NCI-H82 treated with DMSO at 0.1 percent for 48 hours (cell line): Measurements from ENCODE around the gene SNRPN.
"Not testable (repeated sequence)": the region's sequence is repeated elsewhere in the genome, so short reads cannot be mapped to it uniquely, and the experiment has no call there.

ENCODE experiments used
- DNase-seq: peaks from one replicate; lab custom pipeline; 2025; ENCODE audit not compliant: unreplicated experiment; lab: John Stamatoyannopoulos, UW

SNRPN gene

DNA sequence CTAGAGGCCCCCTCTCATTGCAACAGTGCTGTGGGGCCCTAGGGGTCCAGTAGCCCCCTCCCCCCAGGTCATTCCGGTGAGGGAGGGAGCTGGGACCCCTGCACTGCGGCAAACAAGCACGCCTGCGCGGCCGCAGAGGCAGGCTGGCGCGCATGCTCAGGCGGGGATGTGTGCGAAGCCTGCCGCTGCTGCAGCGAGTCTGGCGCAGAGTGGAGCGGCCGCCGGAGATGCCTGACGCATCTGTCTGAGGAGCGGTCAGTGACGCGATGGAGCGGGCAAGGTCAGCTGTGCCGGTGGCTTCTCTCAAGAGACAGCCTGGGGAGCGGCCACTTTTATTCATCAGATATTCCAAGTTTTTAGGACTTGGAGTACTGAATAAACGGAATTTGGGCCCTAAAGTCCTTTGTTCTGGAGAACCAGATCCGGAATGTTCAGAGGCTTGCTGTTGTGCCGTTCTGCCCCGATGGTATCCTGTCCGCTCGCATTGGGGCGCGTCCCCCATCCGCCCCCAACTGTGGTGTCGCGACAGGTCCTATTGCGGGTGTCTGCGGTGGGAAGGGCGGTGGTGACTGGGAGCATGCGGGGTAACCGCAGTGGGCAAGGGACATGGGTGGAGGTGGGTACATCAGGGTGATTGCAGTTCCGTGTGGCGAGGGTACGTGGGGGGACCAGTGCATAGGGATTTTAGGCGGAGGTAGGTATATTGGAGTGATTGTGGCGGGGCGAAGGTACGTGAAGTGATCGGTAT, at the start of gene SNRPN, which contains the start of gene SNURF:
Gene SNRPN (plus strand): TSS at position 205 of the 748 bp plus-strand sequence. CDS start 19,467 bp downstream, outside the sequence.
Gene SNURF (plus strand): TSS at position 205 of the 748 bp plus-strand sequence. CDS start 62 bp downstream, at position 267.
- peak; percentile 6 for DNase-seq

DNA sequence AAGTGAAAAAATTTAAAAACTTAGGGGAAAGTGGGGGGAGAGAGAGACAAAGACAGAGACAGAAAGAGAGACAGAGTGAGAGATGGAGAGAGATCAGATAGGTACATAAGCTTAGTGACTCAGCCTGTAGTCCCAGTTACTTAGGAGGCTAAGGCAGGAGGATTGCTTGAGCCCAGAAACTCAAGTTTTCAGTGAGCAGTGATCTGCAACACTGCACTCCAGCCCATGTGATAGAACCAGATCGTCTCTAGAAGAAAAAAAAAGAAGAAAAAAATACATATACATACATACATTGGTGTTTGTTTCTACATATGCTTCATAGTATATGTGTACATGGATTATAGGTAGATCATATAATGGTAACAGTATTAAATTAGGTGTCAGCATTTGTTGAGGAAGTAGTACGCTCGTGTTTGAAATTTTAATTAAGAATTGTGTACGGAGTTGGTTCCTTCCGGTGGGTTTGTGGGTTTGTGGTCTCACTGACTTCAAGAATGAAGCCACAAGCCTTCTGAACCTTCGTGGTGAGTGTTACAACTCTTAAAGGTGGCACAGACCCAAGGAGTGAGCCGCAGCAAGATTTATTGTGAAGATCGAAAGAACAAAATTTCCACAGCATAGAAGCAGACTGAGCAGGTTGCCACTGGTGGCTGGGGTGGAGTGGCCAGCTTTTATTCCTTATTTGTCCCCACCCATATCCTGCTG, 38.3 kb upstream of the SNRPN start:
- DNase-seq, result no peak

DNA sequence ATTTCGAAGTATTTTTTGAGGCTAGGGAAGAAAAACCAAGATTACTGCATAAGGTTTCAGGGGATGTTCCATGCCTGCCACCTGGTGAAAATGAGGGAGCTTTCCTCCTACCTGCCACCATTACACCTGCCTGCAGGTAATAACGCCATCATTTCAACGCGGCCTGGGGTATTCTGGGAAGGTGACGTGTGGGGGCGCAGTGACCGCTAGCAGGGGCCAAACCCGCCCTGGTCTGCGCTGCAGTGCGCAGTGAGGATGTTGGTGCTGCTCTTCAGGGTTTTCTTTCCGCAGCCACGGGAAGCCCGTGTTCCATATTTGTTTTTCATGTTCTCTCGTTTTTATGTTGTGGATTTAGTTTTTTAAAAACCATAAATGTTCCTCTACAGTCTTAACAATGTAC, 37.4 kb upstream of the SNRPN start:
- DNase-seq, result no peak

DNA sequence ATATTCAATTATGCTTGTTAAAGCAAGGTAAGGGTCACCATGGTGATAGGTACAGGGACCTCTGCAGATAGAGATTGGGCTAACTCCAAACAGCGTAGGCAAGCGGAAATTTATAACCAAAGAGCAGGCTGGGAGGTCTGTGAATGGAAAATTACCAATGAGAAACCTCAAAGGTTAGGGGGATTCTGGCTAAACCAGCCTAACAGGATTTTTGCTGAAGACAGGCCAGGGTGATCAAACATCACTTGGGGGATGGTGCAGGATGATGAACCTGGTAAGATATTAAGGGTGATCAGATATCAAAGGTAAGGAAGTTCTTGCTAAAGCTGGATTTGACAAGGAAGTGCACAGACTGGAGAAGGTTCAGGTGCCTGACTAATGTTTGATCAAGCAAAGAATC, 35.3 kb upstream of the SNRPN start:
- DNase-seq, result no peak

DNA sequence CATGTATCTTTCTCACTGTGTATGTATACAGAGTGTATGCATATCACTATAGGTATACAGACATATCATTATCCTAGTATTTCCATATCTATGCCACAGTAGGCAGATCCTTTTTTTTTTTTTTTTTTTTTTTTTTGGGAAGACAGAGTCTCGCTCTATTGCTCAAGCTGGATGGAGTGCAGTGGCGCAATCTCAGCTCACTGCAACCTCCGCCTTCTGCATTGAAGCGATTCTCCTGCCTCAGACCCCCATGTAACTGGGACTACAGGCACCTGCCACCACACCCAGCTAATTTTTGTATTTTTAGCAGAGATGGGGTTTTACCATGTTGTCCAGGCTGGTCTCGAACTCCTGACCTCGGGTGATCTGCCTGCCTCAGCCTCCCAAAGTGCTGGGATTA, 32.0 kb upstream of the SNRPN start:
- not testable (repeated sequence) for DNase-seq

DNA sequence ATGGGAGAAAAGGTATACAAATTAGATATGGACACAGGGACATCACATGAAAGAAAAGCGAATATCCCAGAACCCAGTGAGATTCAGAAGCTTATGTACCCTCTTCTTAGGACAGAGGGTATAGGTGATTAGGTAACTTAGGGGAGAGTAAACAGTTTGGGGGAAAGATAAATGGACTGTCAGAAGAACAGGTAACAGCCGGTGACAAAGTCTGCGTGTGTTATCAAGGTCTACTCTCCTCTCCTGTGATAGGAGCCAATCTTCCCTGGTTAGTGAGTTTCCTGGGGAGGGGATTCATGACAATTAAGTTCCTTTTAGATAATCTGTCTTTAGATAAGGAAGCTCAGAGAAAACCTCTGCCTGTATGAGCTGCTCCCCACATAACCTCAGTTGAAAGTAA, 30.6 kb upstream of the SNRPN start:
- no peak for DNase-seq

DNA sequence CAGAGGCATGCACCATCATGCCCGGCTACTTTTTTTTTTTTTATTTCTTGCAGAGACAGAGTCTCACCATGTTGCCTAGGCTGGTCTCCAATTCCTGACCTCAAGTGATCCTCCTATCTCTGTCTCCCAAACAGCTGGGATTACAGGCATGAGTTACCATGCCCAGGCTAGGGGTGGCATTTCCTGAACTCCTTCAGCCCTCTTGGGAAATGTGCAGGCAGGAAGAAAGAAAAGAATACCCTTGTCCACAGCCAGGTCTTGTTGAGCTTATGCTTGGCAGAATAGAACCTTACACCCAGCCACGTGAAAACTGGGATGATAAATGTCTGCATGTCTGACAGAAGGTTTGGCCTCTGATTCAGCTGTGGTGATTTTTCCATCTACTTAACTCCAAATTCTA, 30.2 kb upstream of the SNRPN start:
- DNase-seq, result no peak

DNA sequence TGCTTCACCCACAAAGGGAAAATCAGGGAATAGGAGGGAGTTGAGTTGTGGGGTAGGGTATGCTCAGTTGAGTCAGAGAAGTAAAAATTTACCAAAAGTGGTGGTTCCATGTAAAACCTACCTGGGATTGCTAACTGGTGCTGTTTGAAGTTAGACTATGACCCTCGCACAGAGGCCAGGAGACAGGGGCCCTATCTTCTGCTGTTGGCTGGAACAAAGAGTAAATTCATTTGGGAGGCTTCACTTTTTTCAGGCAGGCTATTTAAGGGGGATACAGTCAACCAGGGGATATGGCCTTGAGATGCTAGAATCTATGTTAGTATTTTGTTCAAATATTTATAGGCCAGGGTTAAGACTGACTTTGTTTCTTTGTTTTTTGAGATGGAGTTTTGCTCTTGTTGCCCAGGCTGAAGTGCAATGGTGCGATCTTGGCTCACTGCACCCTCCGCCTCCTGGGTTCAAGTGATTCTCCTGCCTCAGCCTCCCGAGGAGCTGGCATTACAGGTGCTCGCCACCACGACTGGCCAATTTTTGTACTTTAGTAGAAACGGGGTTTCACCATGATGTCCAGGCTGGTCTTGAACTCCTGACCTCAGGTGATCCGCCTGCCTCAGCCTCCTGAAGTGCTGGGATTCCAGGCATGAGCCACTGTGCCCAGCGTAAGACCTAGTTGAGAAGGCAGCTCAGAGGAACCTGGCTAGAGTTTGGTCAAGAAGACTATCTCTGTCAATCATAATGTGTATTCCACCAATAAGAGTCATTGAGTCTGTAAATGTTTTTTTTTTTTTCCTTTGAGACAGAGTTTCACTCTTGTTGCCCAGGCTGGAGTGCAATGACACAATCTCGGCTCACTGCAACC, 22.7 kb upstream of the SNRPN start:
- DNase-seq, result not testable (repeated sequence)

DNA sequence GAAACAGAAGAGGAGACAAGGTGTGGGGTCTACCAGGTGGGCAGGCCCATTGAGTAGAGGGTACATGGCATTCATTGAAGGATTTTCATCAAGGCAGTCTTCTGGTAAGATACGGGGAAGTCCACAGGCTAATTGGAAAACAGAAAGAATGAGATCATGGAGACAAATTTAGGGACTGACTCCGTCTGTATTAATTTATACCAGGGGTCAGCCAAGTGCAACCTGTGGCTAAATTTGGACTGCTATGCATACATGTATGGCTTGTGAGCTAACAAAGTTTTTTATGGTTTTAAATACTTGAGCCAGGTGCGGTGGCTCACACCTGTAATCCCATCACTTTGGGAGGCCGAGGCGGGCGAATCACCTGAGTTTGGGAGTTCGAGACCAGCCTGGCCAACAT, 21.1 kb upstream of the SNRPN start:
- no peak for DNase-seq

DNA sequence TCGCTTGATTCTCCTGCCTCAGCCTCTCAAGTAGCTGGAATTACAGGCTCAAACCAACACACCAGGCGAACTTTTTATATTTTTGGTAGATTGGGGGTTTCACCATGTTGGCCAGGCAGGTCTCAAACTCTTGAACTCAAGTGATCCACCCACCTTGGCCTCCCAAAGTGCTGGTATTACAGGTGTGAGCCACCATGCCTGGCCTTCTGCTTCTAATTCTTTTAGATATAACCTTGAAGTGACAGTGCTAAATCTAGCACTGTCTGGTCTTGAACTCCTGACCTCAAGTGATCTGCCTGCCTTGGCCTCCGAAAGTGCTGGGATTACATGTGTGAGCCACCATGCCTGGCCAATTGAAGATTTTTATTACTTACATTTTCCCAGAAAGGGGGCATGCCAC, 16.6 kb upstream of the SNRPN start:
- DNase-seq, result not testable (repeated sequence)

DNA sequence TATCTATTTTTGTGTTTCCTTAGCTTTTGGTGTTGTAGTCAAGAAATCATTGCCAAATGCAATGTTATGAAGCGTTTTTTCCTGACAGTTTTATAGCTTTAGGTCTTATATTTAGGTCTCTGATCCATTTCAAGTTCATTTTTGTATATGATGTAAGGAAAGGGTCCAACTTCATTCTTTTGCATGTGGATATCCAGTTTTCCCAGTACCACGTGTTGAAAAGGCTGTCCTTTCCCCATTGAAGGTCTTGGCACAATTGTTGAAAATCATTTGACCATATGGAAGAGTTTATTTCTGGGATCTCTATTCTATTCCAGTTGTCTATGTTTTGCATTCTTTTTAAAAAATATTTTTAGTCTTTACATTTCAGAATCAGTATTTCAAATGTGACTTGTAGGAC, 14.6 kb upstream of the SNRPN start:
- DNase-seq, result no peak

DNA sequence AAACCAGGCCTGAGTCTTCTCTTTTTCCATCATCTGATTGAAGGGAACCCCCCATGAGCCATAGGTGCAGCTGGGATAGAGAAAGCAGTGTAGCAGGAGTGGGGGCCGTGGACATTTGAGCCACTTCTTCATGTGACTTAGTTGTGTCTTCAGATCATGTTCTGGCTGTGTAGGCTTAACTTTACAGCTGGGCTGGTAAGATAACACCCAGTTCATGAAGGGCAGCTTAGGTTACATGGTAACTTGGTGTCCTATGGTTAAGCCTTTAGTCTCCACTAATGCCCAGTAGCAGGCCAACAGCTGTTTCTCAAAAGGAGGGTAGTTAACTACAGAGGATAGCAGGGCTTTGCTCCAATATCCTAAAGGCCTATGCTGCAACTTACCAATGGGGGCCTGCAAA, 11.4 kb upstream of the SNRPN start:
- DNase-seq, result no peak

DNA sequence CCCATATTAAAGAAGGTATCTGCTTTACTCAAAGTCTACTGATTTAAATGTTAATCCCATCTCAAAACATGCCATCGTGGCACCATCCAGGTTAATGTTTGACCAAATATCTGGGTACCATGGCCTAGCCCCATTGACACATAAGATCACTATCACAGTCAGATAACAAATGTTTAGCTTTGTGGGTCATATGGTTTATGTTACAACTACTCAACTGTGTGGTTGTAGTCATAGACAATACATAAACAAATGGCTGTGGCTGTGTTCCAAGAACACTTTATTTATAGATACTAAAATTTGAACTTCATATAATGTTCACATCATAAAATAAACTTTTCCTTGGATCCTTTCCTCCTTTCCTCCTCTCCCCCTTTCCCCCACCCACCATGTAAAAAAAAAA, 9.8 kb upstream of the SNRPN start:
- DNase-seq, result no peak

DNA sequence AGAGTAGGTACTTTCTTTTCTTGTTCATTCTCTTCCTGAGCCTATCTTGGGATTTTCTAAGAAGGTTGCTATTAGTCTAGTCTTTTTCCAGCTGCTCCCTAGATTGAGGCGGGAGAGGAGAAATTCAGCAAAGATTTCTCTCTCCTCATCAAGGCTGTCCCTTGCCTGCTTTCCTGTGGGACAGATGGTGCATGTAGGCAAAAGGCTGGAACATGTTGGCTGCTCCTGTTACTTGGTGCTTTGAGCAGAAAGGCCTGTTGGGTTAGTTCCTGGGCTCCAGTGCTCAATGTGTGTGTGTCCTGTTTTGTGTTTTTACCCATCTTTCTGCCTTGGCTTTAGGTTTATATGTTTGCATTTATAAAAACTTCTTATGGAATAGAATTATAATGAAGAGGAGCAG, 9.1 kb upstream of the SNRPN start:
- DNase-seq, result no peak

DNA sequence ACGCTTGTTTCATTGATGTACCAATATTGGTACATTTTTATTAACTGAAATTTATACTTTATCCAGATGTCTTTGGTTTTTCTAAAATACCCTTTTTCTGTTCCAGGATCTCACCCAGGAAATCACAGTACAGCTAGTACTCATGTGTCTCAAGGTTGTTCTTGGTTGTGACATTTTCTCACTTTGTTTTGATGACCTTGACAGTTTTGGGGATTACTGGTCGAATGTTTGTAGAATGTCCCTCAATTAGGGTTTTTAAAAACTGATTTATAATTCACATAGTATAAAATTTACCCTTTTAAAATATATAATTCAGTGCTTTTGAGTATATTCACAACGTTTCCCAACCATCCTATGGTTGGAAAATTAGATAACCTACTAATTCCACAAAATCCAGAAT, 6.3 kb upstream of the SNRPN start:
- no peak for DNase-seq

DNA sequence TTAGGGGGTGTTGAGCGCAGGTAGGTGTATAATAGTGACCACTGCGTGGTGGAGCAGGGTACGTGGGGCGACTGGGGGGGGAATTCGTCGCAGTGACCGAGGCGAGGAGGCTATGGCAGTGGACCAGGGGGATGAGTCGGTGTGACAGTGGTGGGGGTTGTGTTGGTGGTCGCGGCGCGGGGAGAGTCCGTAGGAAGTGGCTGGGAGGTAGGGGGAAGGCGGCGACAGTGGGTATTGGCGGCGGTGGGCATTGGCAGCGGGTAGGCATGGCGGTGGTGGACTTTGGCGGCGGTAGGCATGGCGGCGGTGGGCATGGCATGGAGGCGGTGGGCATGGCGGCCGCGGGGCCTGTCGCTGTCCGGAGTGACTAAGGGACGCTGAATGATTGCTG, 739 bp downstream of the SNRPN start:
- no peak for DNase-seq

DNA sequence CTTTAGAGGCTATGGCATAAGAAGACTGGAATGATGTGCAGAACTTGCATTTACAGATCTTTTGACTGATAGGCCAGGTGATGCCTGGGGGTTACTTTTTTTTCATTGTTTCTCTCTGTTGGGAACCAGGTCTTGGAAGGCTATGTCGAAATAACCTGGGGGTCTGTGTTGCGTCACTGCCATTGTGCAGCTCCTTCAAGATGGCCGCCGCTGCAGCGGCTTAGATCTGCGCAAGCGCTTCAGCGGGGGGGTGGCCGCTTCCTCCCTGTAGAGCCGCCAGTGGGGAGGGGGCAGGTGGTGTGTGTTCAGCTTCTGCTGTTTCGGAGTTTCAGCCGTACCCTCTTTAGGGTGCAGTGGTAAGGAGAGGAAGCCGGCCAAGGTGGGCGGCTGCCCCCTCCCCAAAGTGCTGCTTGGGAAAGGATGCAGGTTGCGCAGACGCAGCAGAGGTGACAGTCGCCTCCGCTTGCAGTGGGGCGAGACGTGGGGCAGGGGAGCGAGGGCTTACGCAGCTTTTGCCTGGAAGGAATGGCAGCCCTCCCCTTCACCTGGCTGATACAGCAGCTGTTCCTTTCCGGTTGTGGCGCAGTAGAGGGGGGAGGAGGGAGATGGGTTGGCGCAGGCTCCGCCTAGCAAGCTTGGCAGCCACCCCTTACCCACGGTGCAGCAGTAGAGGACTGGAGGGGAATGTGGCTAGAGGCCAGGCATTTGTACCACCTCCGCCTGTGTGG, 1.5 kb downstream of the SNRPN start:
- peak; percentile 52 for DNase-seq

DNA sequence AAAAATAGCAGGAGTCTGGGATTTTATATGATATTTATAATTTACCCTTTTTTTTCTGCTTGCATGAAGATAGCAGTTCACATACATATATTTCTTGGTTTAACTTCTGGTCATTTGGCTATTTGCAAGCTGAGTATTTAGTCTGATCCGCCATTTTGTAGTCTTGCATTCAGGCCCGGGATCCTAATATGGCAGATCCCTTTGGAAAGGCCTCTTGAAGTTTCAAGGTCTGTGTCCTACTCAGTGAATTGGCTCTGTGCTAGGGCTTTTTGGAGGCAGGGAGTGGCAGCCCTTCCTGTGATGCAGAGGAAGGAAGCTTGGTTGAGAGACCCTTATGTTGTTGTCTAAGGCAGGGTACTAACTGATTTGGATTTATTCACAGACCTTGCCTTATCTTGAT, 2.9 kb downstream of the SNRPN start:
- no peak for DNase-seq

DNA sequence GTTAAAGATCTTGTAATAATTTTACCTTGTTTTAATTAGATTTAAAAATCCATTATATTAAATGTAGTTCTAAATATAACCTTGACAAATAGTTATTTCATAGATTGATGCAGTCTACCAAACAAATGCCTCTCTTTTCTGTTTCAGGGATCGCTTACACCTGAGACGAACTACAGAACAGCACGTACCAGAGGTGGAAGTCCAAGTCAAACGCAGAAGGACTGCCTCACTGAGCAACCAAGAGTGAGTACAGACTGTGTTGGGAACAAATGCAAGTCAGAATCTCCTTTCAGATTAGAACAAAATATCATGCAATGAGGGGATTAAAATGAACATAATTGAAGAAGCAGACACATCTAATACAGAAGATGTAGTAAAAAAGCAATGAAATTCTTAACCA, 7.2 kb downstream of the SNRPN start:
- DNase-seq, result no peak

DNA sequence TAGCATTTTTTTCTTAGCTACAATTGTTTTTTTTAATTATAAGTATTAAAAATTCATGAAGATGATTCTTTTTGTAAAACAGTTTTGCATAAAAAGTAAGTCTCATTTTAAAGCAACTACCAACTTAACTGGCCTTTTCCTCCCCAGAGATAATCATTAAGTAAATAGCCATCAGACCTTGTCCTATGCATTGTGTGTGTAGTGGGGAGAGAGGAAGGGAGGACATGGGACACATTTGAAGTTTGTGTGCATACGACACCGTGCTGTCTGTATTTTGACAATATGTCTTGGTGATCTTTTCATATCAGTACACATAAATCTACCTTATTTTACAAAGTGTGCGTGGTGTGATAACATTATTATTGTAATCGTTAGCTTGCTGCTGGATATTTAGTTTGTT, 8.1 kb downstream of the SNRPN start:
- DNase-seq, result no peak
